ENCODE measurements around the gene WIPF3.

- no peak for TF ChIP-seq EZH2phosphoT487 (IDR thresholded peaks at IDR 0.05; ENCODE audit: insufficient read depth, low read depth)
- no peak for TF ChIP-seq EZH2 (IDR thresholded peaks at IDR 0.05; ENCODE audit: insufficient read depth, poor library complexity, severe bottlenecking)
Observed at GRCh38 chr7:29962035-29962434, 155.7 kb downstream of the WIPF3 start.

All from GM23248 (cell line).